GM23248 (cell line): Measurements from ENCODE around the gene MTMR2. TPM values are rescaled to one million over a fixed set of nuclear protein-coding genes. Genes with fewer than 3 reads are reported as not detected.
"Not testable (repeated sequence)": the region's sequence is repeated elsewhere in the genome, so short reads cannot be mapped to it uniquely, and the experiment has no call there.

Experiments
- DNase-seq: peaks from one replicate; pipeline ENCODE4 v3.0.0-alpha.2; 2015
- H2AFZ ChIP-seq: fragments of 200-600 bp; sonication (generic); 2 replicates; pipeline ENCODE4 v1.6.1; 2016; ENCODE audit warnings: antibody characterized with exemption
- H3F3A ChIP-seq: fragments of 200-600 bp; sonication (generic); 2 replicates; pipeline ENCODE4 v1.6.1; 2016; ENCODE audit warnings: mild to moderate bottlenecking, antibody characterized with exemption, mixed run types; ENCODE audit not compliant: insufficient read depth
- H3K27ac ChIP-seq: fragments of 200-600 bp; sonication (generic); 2 replicates; pipeline ENCODE4 v1.5.1; 2016; ENCODE audit warnings: mild to moderate bottlenecking
- H3K27me3 ChIP-seq: fragments of 200-600 bp; sonication (generic); replicated peaks from 2 replicates; pipeline ENCODE4 v1.6.1; 2016; ENCODE audit warnings: mild to moderate bottlenecking; ENCODE audit not compliant: insufficient read depth
- H3K36me3 ChIP-seq: fragments of 200-600 bp; sonication (generic); 2 replicates; pipeline ENCODE4 v1.6.1; 2016; ENCODE audit warnings: low read depth, mild to moderate bottlenecking
- H3K4me1 ChIP-seq: fragments of 200-600 bp; sonication (generic); 2 replicates; pipeline ENCODE4 v1.6.1; 2016; ENCODE audit warnings: mild to moderate bottlenecking; ENCODE audit not compliant: insufficient read depth
- H3K4me2 ChIP-seq: fragments of 200-600 bp; sonication (generic); one replicate; pipeline ENCODE4 v1.6.1; 2016; ENCODE audit warnings: mild to moderate bottlenecking; ENCODE audit not compliant: unreplicated experiment
- H3K4me3 ChIP-seq: fragments of 200-600 bp; sonication (generic); 2 replicates; pipeline ENCODE4 v1.5.1; 2016; ENCODE audit warnings: mild to moderate bottlenecking
- H3K79me2 ChIP-seq: fragments of 200-600 bp; sonication (generic); 2 replicates; pipeline ENCODE4 v1.6.1; 2016; ENCODE audit warnings: mild to moderate bottlenecking; ENCODE audit not compliant: insufficient read depth
- H3K9ac ChIP-seq: fragments of 200-600 bp; sonication (generic); 2 replicates; pipeline ENCODE4 v1.6.1; 2016; ENCODE audit warnings: mild to moderate bottlenecking
- H3K9me2 ChIP-seq: fragments of 200-600 bp; sonication (generic); 2 replicates; pipeline ENCODE4 v1.6.1; 2016; ENCODE audit warnings: mixed run types, mild to moderate bottlenecking, moderate library complexity; ENCODE audit not compliant: insufficient read depth
- H3K9me3 ChIP-seq: fragments of 200-600 bp; sonication (generic); one replicate; pipeline ENCODE4 v1.6.1; 2017; ENCODE audit warnings: low read depth
- H4K20me1 ChIP-seq: fragments of 200-600 bp; sonication (generic); 2 replicates; pipeline ENCODE4 v1.6.0; 2016; ENCODE audit not compliant: insufficient read depth
- EZH2 ChIP-seq: fragments of 200-600 bp; sonication (generic); IDR thresholded peaks from 2 replicates; pipeline ENCODE4 v1.6.1; 2018; ENCODE audit warnings: antibody characterized with exemption, mild to moderate bottlenecking; ENCODE audit not compliant: insufficient read depth, poor library complexity, severe bottlenecking
- EZH2phosphoT487 ChIP-seq: fragments of 200-600 bp; sonication (generic); IDR thresholded peaks from 2 replicates; pipeline ENCODE4 v1.6.1; 2018; ENCODE audit warnings: antibody characterized with exemption, moderate library complexity, mild to moderate bottlenecking, low read depth; ENCODE audit not compliant: insufficient read depth
- WGBS, 2 experiments: methylation state at CpG; one replicate each; pipeline ENCODE4 v1.1.6; 2015 to 2017; ENCODE audit warnings: low lambda C conversion rate in 2 of 2, low coverage in 1 of 2; ENCODE audit errors: missing lambda C conversion rate in 2 of 2; 5-methylcytosine and 5-hydroxymethylcytosine counted together
- in situ Hi-C: fragments of 300-500 bp; cut with MboI; formaldehyde crosslinking; loops from 2 replicates; pipeline ENCODE4 v1.15.0; 2020
- polyA plus RNA-seq: library from polyadenylated mRNA; unstranded; fragments of >200 nt; fragmentation: Nextera tagmentation; extraction: Ambion mirVana; gene quantifications from 2 replicates; pipeline ENCODE4 v1.2.1, GENCODE V29; 2016
- total RNA-seq: library from RNA; depleted of rRNA; stranded (reverse); fragments of >200 nt; shearing (Covaris generic); gene quantifications from 2 replicates; pipeline ENCODE4 v1.2.3, GENCODE V29; 2014

The MTMR2 gene
- total and polyA plus RNA-seq, 2 experiments from 2014 or later: 32.4 to 42.1 TPM

DNA sequence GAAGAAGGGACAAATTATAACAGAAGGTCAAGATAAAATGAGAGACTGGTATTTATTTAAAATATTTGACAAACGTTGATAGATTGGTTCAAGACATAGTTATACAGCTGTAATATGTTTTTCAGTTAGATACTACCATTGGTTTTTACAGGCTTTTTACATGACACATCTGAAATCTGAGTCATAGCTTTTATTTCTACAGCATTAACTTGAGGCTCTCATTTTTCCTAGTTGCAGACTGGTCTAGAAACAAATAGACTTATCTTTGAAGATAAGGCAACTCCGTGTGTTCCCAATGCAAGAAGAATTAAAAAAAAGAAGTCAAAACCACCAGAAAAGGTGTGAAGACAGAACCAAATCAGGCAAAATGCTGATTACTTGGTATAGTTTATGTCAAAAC, 102.3 kb downstream of the MTMR2 start:
- TF ChIP-seq EZH2 (no peak), EZH2phosphoT487 (no peak)
- 0 out of 2 replicates have a peak overlapping the region, but pooled peaks have one; percentile 3 for H3K27ac ChIP-seq
- no peaks in the 10 kb centered on the region for H3K9me2 ChIP-seq
- peak; percentile 70 for DNase-seq
- no peaks in the 10 kb centered on the region for H3K27me3 ChIP-seq
- H3K9me3 ChIP-seq: no peaks in the 10 kb centered on the region
- 41 to 46% methylated on average over 2 of the region's 2 CpGs for WGBS, 2 experiments
- no peak overlapping the region for H3K4me3 ChIP-seq
- no peaks in the 10 kb centered on the region for H3K79me2 ChIP-seq
- H4K20me1 ChIP-seq: no peaks in the 10 kb centered on the region
- peaks cover 10% of the 10 kb centered on the region; the same call in 1 of the 2 replicates for H3K4me1 ChIP-seq
- H3K4me2 ChIP-seq: no peak overlapping the region
- no peak overlapping the region for H3K9ac ChIP-seq
- peaks cover 7% of the 10 kb centered on the region; the same call in 1 of the 2 replicates for H3K36me3 ChIP-seq
- H3F3A ChIP-seq: peaks cover 12% of the 10 kb centered on the region
- in situ Hi-C loops: no loop called here
- H2AFZ ChIP-seq: no peak overlapping the region

DNA sequence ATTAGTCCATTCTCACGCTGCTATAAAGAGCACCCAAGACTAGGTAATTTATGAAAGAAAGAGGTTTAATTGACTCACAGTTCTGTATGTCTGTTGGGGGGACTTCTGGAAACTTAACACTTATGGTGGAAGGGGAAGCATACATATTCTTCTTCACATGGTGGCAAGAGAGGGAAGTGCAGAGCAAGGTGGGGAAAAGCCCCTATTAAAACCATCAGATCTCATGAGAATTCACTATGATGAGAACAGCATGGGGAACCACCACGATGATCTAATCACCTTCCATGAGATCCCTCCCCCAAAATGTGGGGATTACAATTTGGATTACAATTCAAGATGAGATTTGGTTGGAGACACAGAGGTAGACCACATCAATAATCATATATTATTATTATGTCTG, 107.9 kb downstream of the MTMR2 start:
- no peak overlapping the region for H2AFZ ChIP-seq
- in situ Hi-C loops: no loop called here
- no peak overlapping the region for H3K4me2 ChIP-seq
- H3F3A ChIP-seq: no peaks in the 10 kb centered on the region
- TF ChIP-seq EZH2phosphoT487: no peak
- no peak for TF ChIP-seq EZH2
- DNase-seq: no peak
- WGBS, 2 experiments: 96 to 100% methylated on average over 2 of the region's 2 CpGs
- H3K79me2 ChIP-seq: no peaks in the 10 kb centered on the region
- H3K4me3 ChIP-seq: no peak overlapping the region
- H3K9me3 ChIP-seq: no peaks in the 10 kb centered on the region
- H3K9ac ChIP-seq: no peak overlapping the region
- H3K36me3 ChIP-seq: peaks cover 16% of the 10 kb centered on the region; the same call in 1 of the 2 replicates
- no peaks in the 10 kb centered on the region for H3K27me3 ChIP-seq
- no peak overlapping the region for H3K27ac ChIP-seq
- H3K9me2 ChIP-seq: no peaks in the 10 kb centered on the region
- no peaks in the 10 kb centered on the region for H3K4me1 ChIP-seq
- no peaks in the 10 kb centered on the region for H4K20me1 ChIP-seq

- H3K27me3 ChIP-seq, H3K79me2 ChIP-seq, H3K27ac ChIP-seq, H2AFZ ChIP-seq, H3F3A ChIP-seq, DNase-seq, H3K4me3 ChIP-seq, H3K9me2 ChIP-seq, H3K4me1 ChIP-seq, H3K9me3 ChIP-seq, H3K9ac ChIP-seq, H3K4me2 ChIP-seq, in situ Hi-C loops, H4K20me1 ChIP-seq: not testable (repeated sequence)
- 99 to 100% methylated on average over 2 to 4 of the region's 4 CpGs for WGBS, 2 experiments
- H3K36me3 ChIP-seq: peaks cover 13% of the 10 kb centered on the region
These were observed 112.9 kb downstream of the MTMR2 start for GRCh38 chr11:95811052-95811451.

- H3K9me2 ChIP-seq, H3K4me1 ChIP-seq, H3K9me3 ChIP-seq, H3K4me2 ChIP-seq, DNase-seq, H3K9ac ChIP-seq, in situ Hi-C loops, H4K20me1 ChIP-seq, H2AFZ ChIP-seq, H3K27me3 ChIP-seq, H3F3A ChIP-seq, H3K79me2 ChIP-seq, H3K36me3 ChIP-seq, H3K27ac ChIP-seq, H3K4me3 ChIP-seq: not testable (repeated sequence)
- 90 to 93% methylated on average over 6 of the region's 6 CpGs for WGBS, 2 experiments
These were observed 117.4 kb downstream of the MTMR2 start for GRCh38 chr11:95806464-95806863.

GRCh38 chr11:95805869-95806268, 118.0 kb downstream of the MTMR2 start:
- TF ChIP-seq EZH2: no peak
- no peak for TF ChIP-seq EZH2phosphoT487
- Histone ChIP-seq H3K4me2 (no peak overlapping the region), H2AFZ (no peak overlapping the region), H3K27ac (no peak overlapping the region), H3K9ac (no peak overlapping the region), H3K79me2 (no peaks in the 10 kb centered on the region), H4K20me1 (no peaks in the 10 kb centered on the region), H3K9me2 (no peaks in the 10 kb centered on the region), H3K4me3 (no peak overlapping the region), H3K36me3 (peaks cover 5% of the 10 kb centered on the region), H3F3A (no peaks in the 10 kb centered on the region), H3K4me1 (no peaks in the 10 kb centered on the region), H3K27me3 (no peaks in the 10 kb centered on the region), H3K9me3 (no peaks in the 10 kb centered on the region)
- no peak for DNase-seq
- 96 to 100% methylated on average over 2 of the region's 2 CpGs for WGBS, 2 experiments
- in situ Hi-C loops: no loop called here
